Measurements from ENCODE around the gene TRMT10C.
A peak's percentile ranks its signal among the peaks of the same experiment; 100 is the strongest.
"Not testable (repeated sequence)": the region's sequence is repeated elsewhere in the genome, so short reads cannot be mapped to it uniquely, and the experiment has no call there.

The TRMT10C gene

GRCh38 chr3:101561630-101562328 is at the start of gene TRMT10C:
TSS of gene TRMT10C (plus strand) at chr3:101561868. CDS start at chr3:101564782, 2,914 bp downstream.
- peak; percentile 98 for DNase-seq

GRCh38 chr3:101512396-101512645 is 49.3 kb upstream of the TRMT10C start:
- DNase-seq = no peak

- DNase-seq = peak; percentile 93
Observed at GRCh38 chr3:101512646-101513418, 48.8 kb upstream of the TRMT10C start, which contains the start of gene SENP7. TSS of gene SENP7 (minus strand) at chr3:101513212. CDS start at chr3:101513130, 82 bp downstream.

GRCh38 chr3:101513419-101513986 is 48.2 kb upstream of the TRMT10C start:
- no peak for DNase-seq

GRCh38 chr3:101518421-101518871 is 43.2 kb upstream of the TRMT10C start:
- DNase-seq = no peak

GRCh38 chr3:101519685-101520365 is 41.8 kb upstream of the TRMT10C start:
- DNase-seq = no peak

- DNase-seq = peak; percentile 57
Observed at GRCh38 chr3:101521211-101521701, 40.4 kb upstream of the TRMT10C start.

GRCh38 chr3:101527441-101527840 is 34.2 kb upstream of the TRMT10C start:
- peak; percentile 68 for DNase-seq

- DNase-seq = no peak
Observed at GRCh38 chr3:101527906-101528305, 33.8 kb upstream of the TRMT10C start.

GRCh38 chr3:101529816-101530685 is 31.6 kb upstream of the TRMT10C start:
- peak; percentile 96 for DNase-seq

GRCh38 chr3:101530686-101531047 is 31.0 kb upstream of the TRMT10C start:
- no peak for DNase-seq

- DNase-seq = peak; percentile 58
Observed at GRCh38 chr3:101531473-101532086, 30.1 kb upstream of the TRMT10C start.

- no peak for DNase-seq
Observed at GRCh38 chr3:101532783-101533602, 28.7 kb upstream of the TRMT10C start.

- no peak for DNase-seq
Observed at GRCh38 chr3:101533603-101533968, 28.1 kb upstream of the TRMT10C start.

- no peak for DNase-seq
Observed at GRCh38 chr3:101535221-101535620, 26.4 kb upstream of the TRMT10C start.

GRCh38 chr3:101536266-101536665 is 25.4 kb upstream of the TRMT10C start:
- DNase-seq = no peak

GRCh38 chr3:101536955-101537354 is 24.7 kb upstream of the TRMT10C start:
- DNase-seq = not testable (repeated sequence)

- DNase-seq = peak; percentile 40
Observed at GRCh38 chr3:101542957-101543356, 18.7 kb upstream of the TRMT10C start.

- no peak for DNase-seq
Observed at GRCh38 chr3:101544161-101544850, 17.4 kb upstream of the TRMT10C start.

- no peak for DNase-seq
Observed at GRCh38 chr3:101548527-101549105, 13.1 kb upstream of the TRMT10C start.
